Uterus (tissue), 2 donors: Measurements from ENCODE around the gene RIC1.

Experiments used
- POLR2A ChIP-seq, 2 donors: fragments of 450-650 bp; IDR thresholded peaks; one replicate each; pipeline ENCODE4 v1.6.1; 2016; ENCODE audit warnings: antibody characterized with exemption in 2 of 2, mild to moderate bottlenecking in 1 of 2, moderate library complexity in 1 of 2
- TF ChIP-seq, protein P1 (sequence below), 4 experiments: fragments of 200-600 bp in 2 of 4; fragments of 450-650 bp in 2 of 4; sonication (generic) in 2 of 4; IDR thresholded peaks; one replicate each; pipeline ENCODE4 v1.5.1; 2016 to 2019; ENCODE audit warnings: antibody characterized with exemption in 4 of 4, mild to moderate bottlenecking in 2 of 4, moderate library complexity in 1 of 4

DNA sequence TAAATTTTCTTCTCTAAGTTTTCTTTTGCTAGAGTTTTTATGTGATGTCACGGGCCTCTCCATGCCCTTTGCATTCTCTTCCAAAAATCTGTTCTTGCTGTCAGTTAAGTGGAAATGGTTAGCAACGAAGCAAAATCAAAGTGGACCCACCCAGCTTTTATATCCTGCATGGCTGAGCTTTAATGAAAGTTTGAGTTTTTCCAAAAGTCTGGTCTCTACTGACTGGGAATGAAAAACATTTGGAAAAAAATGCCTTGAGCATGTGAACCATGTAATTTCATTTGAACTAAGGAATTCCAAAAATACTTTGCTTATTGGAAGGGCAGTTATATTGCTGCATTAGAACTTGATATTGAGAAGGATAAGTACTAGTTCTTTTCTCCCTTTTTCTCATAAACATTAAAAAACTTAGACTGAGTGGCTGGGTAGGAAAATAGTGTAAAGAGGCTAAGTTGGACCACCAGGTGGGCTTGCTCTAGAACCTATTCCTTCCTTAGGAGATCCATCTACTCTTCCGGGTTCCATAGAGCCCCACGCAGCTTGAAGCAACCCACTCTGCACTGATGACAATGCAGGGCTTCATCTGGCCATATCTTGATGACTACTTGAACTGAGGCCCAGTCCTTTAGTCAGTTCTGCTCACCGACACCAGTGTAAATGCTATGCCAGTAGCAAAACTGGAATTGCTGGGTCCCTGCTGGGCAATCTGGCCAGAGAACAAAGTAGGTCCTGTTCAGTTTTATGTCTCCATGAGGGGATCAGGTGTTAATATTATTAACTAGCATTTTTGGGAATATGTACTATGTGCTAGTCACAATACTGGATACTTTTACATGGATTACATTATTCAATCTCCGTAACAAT, 17.4 kb upstream of the RIC1 start:
- TF ChIP-seq, protein P1, sequence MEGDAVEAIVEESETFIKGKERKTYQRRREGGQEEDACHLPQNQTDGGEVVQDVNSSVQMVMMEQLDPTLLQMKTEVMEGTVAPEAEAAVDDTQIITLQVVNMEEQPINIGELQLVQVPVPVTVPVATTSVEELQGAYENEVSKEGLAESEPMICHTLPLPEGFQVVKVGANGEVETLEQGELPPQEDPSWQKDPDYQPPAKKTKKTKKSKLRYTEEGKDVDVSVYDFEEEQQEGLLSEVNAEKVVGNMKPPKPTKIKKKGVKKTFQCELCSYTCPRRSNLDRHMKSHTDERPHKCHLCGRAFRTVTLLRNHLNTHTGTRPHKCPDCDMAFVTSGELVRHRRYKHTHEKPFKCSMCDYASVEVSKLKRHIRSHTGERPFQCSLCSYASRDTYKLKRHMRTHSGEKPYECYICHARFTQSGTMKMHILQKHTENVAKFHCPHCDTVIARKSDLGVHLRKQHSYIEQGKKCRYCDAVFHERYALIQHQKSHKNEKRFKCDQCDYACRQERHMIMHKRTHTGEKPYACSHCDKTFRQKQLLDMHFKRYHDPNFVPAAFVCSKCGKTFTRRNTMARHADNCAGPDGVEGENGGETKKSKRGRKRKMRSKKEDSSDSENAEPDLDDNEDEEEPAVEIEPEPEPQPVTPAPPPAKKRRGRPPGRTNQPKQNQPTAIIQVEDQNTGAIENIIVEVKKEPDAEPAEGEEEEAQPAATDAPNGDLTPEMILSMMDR (IDR thresholded peaks at IDR 0.05), result no peak
- TF ChIP-seq POLR2A (IDR thresholded peaks at IDR 0.05), result no peak
